Tibial nerve (tissue), 4 donors: Measurements from ENCODE around the gene SHB. TPM values are rescaled to one million over a fixed set of nuclear protein-coding genes. Genes with fewer than 3 reads are reported as not detected.

ENCODE experiments used
- DNase-seq, 2 donors: peaks; one replicate each; pipeline ENCODE4 v3.0.0-alpha.2; 2019; ENCODE audit warnings: low spot score in 2 of 2
- H3K27ac ChIP-seq, 4 donors: fragments of 200-600 bp; sonication (generic) in 3 of 4; one replicate each; pipeline ENCODE4 v1.5.1; 2017 to 2019; ENCODE audit warnings: mild to moderate bottlenecking in 1 of 4
- H3K27me3 ChIP-seq, 2 donors: fragments of 200-600 bp; sonication (generic) in 1 of 2; one replicate each; pipeline versions ENCODE4 v1.5.1 to v1.6.0; 2017 to 2019
- H3K36me3 ChIP-seq, 3 donors: fragments of 200-600 bp; sonication (generic); one replicate each; pipeline ENCODE4 v1.5.1; 2018 to 2019
- H3K4me1 ChIP-seq, 4 donors: fragments of 200-600 bp; sonication (generic) in 3 of 4; one replicate each; pipeline ENCODE4 v1.5.1; 2017 to 2019
- H3K4me3 ChIP-seq, 4 donors: fragments of 200-600 bp; sonication (generic) in 3 of 4; one replicate each; pipeline ENCODE4 v1.5.1; 2017 to 2019; ENCODE audit warnings: mild to moderate bottlenecking in 1 of 4, moderate library complexity in 1 of 4
- H3K9me3 ChIP-seq, 4 donors: fragments of 200-600 bp; sonication (generic) in 3 of 4; one replicate each; pipeline ENCODE4 v1.5.1; 2017 to 2019
- CTCF ChIP-seq, 5 experiments: fragments of 200-600 bp in 3 of 5; fragments of 450-650 bp in 2 of 5; sonication (generic) in 3 of 5; IDR thresholded peaks; one replicate each; pipeline ENCODE4 v1.5.1; 2016 to 2019; ENCODE audit warnings: antibody characterized with exemption in 5 of 5, mild to moderate bottlenecking in 3 of 5, moderate library complexity in 2 of 5
- EP300 ChIP-seq, 2 donors: sonication (generic); formaldehyde crosslinking; IDR thresholded peaks; one replicate each; pipeline ENCODE4 v1.6.1; 2017; ENCODE audit warnings: antibody characterized with exemption in 2 of 2, mild to moderate bottlenecking in 1 of 2
- POLR2A ChIP-seq, 2 donors: fragments of 450-650 bp; IDR thresholded peaks; one replicate each; pipeline ENCODE4 v1.6.1; 2017; ENCODE audit warnings: antibody characterized with exemption in 2 of 2, mild to moderate bottlenecking in 2 of 2, moderate library complexity in 2 of 2
- WGBS, 2 donors: methylation state at CpG; one replicate each; pipeline ENCODE4 v1.1.5; 2018; 5-methylcytosine and 5-hydroxymethylcytosine counted together
- total RNA-seq, 4 donors: library from RNA; depleted of rRNA; stranded (reverse); fragments of >200 nt; gene quantifications; one replicate each; pipeline ENCODE4 v1.1.0, GENCODE V29; 2016

Gene SHB
- total RNA-seq, 4 donors from 2014 or later: 6.3 to 15.9 (median 11.6) TPM

- H3K9me3 ChIP-seq: no peaks in the 10 kb centered on the region
- H3K4me1 ChIP-seq: no peaks in the 10 kb centered on the region
- no peak overlapping the region for H3K27ac ChIP-seq
- H3K36me3 ChIP-seq: peaks cover 0 to 69% (median 0%) of the 10 kb centered on the region in 3 donors
- no peak for DNase-seq
- H3K27me3 ChIP-seq: no peaks in the 10 kb centered on the region
- no peak for TF ChIP-seq POLR2A (IDR thresholded peaks at IDR 0.05)
- no peak for TF ChIP-seq EP300 (IDR thresholded peaks at IDR 0.05)
- TF ChIP-seq CTCF (IDR thresholded peaks at IDR 0.05): no peak
- WGBS, 2 donors: 93 to 97% methylated on average over 2 of the region's 2 CpGs
- H3K4me3 ChIP-seq: no peak overlapping the region
Measured at GRCh38 chr9:37880916-37881479, 188.0 kb downstream of the SHB start.

GRCh38 chr9:37876376-37876775 is 192.7 kb downstream of the SHB start:
- no peak for DNase-seq
- Histone ChIP-seq H3K4me3 (no peak overlapping the region), H3K4me1 (no peaks in the 10 kb centered on the region), H3K27me3 (no peaks in the 10 kb centered on the region), H3K36me3 (peaks cover 0 to 54% (median 0%) of the 10 kb centered on the region in 3 donors), H3K9me3 (no peaks in the 10 kb centered on the region), H3K27ac (no peak overlapping the region)
- 92 to 93% methylated on average over 1 of the region's 1 CpG for WGBS, 2 donors
- no peak for TF ChIP-seq EP300 (IDR thresholded peaks at IDR 0.05)
- no peak for TF ChIP-seq CTCF (IDR thresholded peaks at IDR 0.05)
- TF ChIP-seq POLR2A (IDR thresholded peaks at IDR 0.05): no peak

DNA sequence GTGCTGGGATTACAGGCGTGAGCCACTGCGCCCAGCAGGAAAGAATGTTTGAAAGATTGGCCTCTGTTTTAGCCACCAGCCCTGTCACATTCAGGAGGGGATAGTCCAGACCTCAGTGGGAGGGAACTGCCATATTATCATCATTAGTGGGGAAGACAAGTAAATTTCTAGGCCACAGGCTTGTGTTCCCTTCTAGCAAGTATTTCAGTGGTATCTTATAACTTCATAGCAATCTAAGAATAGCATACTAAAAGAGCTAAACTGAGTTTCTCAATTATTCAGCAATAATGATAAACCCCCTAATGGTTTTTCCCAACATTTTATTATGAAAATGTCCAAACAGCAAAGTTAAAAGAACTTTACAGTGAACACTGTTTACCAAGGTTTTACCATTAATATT is 195.1 kb downstream of the SHB start:
- Histone ChIP-seq H3K27ac (no peak overlapping the region), H3K4me3 (no peak overlapping the region), H3K27me3 (no peaks in the 10 kb centered on the region), H3K36me3 (peaks cover 0 to 31% (median 0%) of the 10 kb centered on the region in 3 donors), H3K4me1 (no peaks in the 10 kb centered on the region), H3K9me3 (no peaks in the 10 kb centered on the region)
- no peak for DNase-seq
- WGBS, 2 donors: 86 to 97% methylated on average over 2 of the region's 2 CpGs
- TF ChIP-seq POLR2A (IDR thresholded peaks at IDR 0.05) (no peak), EP300 (IDR thresholded peaks at IDR 0.05) (no peak), CTCF (IDR thresholded peaks at IDR 0.05) (no peak)

- H3K9me3 ChIP-seq: no peaks in the 10 kb centered on the region
- no peak overlapping the region for H3K4me3 ChIP-seq
- 79 to 86% methylated on average over 5 of the region's 5 CpGs for WGBS, 2 donors
- no peak for DNase-seq
- H3K36me3 ChIP-seq: peaks cover 0 to 22% (median 0%) of the 10 kb centered on the region in 3 donors
- TF ChIP-seq CTCF (IDR thresholded peaks at IDR 0.05): no peak
- no peak overlapping the region for H3K27ac ChIP-seq
- H3K4me1 ChIP-seq: no peaks in the 10 kb centered on the region
- H3K27me3 ChIP-seq: no peaks in the 10 kb centered on the region
Measured at GRCh38 chr9:37870799-37871176, 198.2 kb downstream of the SHB start.

- Histone ChIP-seq H3K4me1 (no peaks in the 10 kb centered on the region), H3K9me3 (no peaks in the 10 kb centered on the region), H3K4me3 (no peak overlapping the region), H3K27ac (no peak overlapping the region), H3K36me3 (peaks cover 0 to 23% (median 0%) of the 10 kb centered on the region in 3 donors), H3K27me3 (no peaks in the 10 kb centered on the region)
- TF ChIP-seq POLR2A (IDR thresholded peaks at IDR 0.05) (no peak), CTCF (IDR thresholded peaks at IDR 0.05) (no peak), EP300 (IDR thresholded peaks at IDR 0.05) (no peak)
- WGBS, 2 donors: 96 to 98% methylated on average over 5 of the region's 5 CpGs
- no peak for DNase-seq
Measured at GRCh38 chr9:37870081-37870798, 198.8 kb downstream of the SHB start.
